Activated CD4-positive, alpha-beta memory T cell treated with anti-CD3 and anti-CD28 coated beads, Interleukin-2, amount 10 ng/mL, durations not matched to agents 7 days and 5 days (primary cell): ENCODE measurements around the gene COL5A3. TPM values are rescaled to one million over a fixed set of nuclear protein-coding genes. Genes with fewer than 3 reads are reported as not detected.
"Not testable (repeated sequence)": the region's sequence is repeated elsewhere in the genome, so short reads cannot be mapped to it uniquely, and the experiment has no call there.

ENCODE experiments used
- CTCF ChIA-PET: fragments of 350-600 bp; sonication (Branson Sonifier 250); formaldehyde crosslinking; loops from one replicate; lab custom pipeline; 2021; ENCODE audit warnings: antibody characterized with exemption, inconsistent platforms; lab: Charles Lee
- POLR2A ChIA-PET: fragments of 350-600 bp; sonication (Branson Sonifier 250); formaldehyde crosslinking; loops from one replicate; lab custom pipeline; 2021; ENCODE audit warnings: antibody characterized with exemption; lab: Charles Lee
- DNase-seq: peaks from one replicate; pipeline ENCODE4 v3.0.0-alpha.2; 2020
- H3K27ac Mint-ChIP-seq: one replicate; pipeline ENCODE4 v1.8.0; 2021; ENCODE audit warnings: mild to moderate bottlenecking, mixed read lengths
- H3K27me3 Mint-ChIP-seq: one replicate; pipeline ENCODE4 v1.8.0; 2021; ENCODE audit warnings: mixed read lengths
- H3K36me3 Mint-ChIP-seq: one replicate; pipeline ENCODE4 v1.8.0; 2021; ENCODE audit warnings: low read depth, mixed read lengths
- H3K4me1 Mint-ChIP-seq: one replicate; pipeline ENCODE4 v1.8.0; 2021; ENCODE audit warnings: mixed read lengths
- H3K4me3 Mint-ChIP-seq: one replicate; pipeline ENCODE4 v1.8.0; 2021; ENCODE audit warnings: mild to moderate bottlenecking, mixed read lengths
- H3K9me3 Mint-ChIP-seq: one replicate; pipeline ENCODE4 v1.8.0; 2021; ENCODE audit warnings: mixed read lengths
- total RNA-seq, 2 experiments: library from RNA; stranded (reverse); gene quantifications; one replicate each; pipeline ENCODE4 v1.2.3, GENCODE V29; 2021

Gene COL5A3
- total RNA-seq, 2 experiments from 2014 or later: 1.1 TPM

DNA sequence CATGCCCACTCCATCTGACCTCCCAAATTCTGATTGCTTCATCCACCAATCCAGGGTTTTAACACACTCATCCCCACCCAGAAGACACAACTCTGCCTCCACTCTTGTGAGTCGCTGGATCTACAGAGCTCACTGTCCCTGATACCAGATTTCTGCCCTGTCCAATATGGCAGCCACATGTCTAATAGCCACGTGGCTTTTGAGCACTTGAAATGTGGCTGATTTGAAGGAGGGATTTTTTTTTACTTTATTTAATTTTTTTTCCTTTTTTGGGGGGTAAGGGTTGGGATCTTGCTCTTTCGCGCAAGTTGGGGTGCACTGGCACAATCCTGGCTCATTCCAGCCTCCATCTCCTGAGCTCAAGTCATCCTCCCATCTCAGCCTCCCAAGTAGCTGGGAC lies 49.2 kb downstream of the COL5A3 start:
- Mint-ChIP-seq H3K4me1 (no peaks in the 10 kb centered on the region), H3K9me3 (no peaks in the 10 kb centered on the region), H3K27ac (no peak overlapping the region), H3K36me3 (no peaks in the 10 kb centered on the region), H3K27me3 (peaks cover 7% of the 10 kb centered on the region), H3K4me3 (no peak overlapping the region)
- DNase-seq: no peak
- POLR2A ChIA-PET: no interaction called here
- CTCF ChIA-PET: no interaction called here

DNA sequence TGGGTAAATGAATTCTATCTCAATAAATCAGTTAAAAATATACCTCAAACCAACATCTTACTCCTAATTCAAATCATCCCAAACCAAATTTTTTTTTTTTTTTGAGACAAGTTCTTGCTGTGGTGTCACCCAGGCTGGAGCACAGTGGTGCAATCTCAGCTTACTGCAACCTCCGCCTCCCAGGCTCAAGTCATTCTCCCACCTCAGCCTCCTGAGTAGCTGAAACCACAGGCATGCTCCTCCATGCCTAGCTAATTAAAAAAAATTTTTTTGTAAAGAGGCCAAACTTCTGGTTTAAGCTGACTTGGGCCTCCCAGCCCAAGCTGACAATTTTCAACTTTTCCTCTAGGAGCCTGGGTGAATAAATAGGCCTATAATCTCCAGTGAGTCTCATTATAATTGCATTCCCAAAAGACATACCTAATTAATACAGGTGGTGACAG lies 51.9 kb downstream of the COL5A3 start:
- POLR2A ChIA-PET: no interaction called here
- Mint-ChIP-seq H3K27me3 (peaks cover 2% of the 10 kb centered on the region), H3K27ac (no peak overlapping the region), H3K4me1 (no peaks in the 10 kb centered on the region), H3K9me3 (no peaks in the 10 kb centered on the region), H3K36me3 (no peaks in the 10 kb centered on the region), H3K4me3 (no peak overlapping the region)
- no peak for DNase-seq
- CTCF ChIA-PET: interaction anchor here (0.6 kb wide), 2 partner anchors 42 kb away, joined by 4 to 5 read pairs; no protein-coding TSS in a partner anchor

DNA sequence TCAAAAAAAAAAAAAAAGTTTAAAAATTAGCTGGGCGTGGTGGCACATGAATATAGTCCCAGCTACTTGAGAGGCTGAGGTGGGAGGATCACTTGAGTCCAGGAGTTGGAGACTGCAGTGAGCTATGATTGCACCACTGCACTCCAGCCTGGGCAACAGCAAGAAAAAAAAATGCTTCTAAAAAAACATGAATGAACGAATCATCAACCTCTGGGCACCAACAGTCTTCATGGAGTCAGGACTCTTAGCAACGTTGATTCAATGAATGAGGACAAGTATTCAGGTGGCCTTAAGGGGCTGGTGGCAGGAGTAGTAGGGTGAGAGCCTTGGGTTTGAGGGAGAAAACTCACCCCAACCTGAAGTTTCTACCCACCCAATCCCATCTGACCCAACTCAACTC lies 53.3 kb downstream of the COL5A3 start:
- POLR2A ChIA-PET: no interaction called here

DNA sequence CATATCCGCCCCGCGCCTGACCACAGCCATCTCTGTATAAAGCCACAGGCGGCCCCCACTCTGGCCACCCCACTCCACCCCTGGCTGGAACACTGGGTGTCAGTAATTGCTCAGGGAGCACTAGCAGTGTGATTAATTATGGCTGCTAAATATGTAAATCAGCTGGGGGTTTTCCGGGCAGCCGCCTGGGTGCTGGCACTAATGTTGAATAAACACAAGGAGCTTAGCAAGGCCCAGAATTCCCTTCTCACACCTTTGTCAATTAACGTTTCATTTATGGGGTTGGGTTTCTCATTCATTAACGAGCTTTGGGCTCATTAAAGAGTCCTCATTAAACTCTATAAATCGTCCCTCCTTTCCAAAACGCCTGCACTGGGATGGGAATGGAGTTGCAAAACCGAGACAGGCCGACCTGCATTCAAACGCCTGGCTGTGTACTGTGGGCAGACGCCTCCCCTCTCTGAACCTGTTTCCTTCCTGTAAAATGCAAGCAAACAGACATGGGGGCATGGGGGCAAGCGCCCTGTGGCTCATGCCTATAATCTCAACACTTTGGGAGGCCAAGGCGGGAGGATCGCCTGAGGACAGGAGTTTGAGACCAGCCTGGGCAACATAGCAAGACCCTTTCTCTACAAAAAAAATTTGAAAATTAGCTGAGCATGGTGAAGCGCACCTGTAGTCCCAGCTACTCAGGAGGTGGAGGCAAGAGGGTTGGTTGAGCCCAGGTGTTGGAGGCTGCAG lies 56.3 kb downstream of the COL5A3 start:
- Mint-ChIP-seq H3K27ac (no peak overlapping the region), H3K27me3 (no peaks in the 10 kb centered on the region), H3K4me1 (no peaks in the 10 kb centered on the region), H3K36me3 (no peaks in the 10 kb centered on the region), H3K9me3 (no peaks in the 10 kb centered on the region), H3K4me3 (no peak overlapping the region)
- DNase-seq: no peak
- ChIA-PET POLR2A (no interaction called here), CTCF (interaction anchor here (1.3 kb wide), 1 partner anchor 74 kb away, joined by 4 read pairs; no protein-coding TSS in a partner anchor)

More for the DNA sequence above, 53.3 kb downstream of the COL5A3 start:
- peaks cover 2% of the 10 kb centered on the region for H3K27me3 Mint-ChIP-seq
- no peaks in the 10 kb centered on the region for H3K36me3 Mint-ChIP-seq
- H3K27ac Mint-ChIP-seq: no peak overlapping the region
- no peak overlapping the region for H3K4me3 Mint-ChIP-seq
- no peaks in the 10 kb centered on the region for H3K9me3 Mint-ChIP-seq
- H3K4me1 Mint-ChIP-seq: no peaks in the 10 kb centered on the region
- CTCF ChIA-PET: no interaction called here
- DNase-seq: no peak

DNA sequence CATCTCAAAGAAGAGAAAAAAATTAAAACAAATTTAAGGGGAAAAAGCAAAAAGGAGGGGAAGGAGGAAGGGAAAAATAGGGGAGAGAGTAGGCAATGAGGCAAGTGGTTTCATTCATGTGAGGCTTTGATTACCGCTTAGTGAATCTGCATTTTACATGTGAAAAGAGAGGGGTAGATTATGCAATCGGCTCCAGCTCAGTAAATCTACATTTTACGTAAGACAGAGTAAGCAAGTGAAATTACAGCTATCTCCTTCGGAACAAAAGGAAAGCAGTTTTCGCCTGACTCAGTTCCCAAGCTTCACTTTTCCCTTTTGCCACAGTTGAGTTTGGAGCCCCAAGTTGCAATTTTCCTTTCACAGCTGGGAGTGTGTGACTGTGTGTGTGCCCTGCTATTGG lies 58.0 kb downstream of the COL5A3 start:
- ChIA-PET CTCF (no interaction called here), POLR2A (no interaction called here)
- Mint-ChIP-seq H3K4me1 (no peaks in the 10 kb centered on the region), H3K9me3 (no peaks in the 10 kb centered on the region), H3K4me3 (no peak overlapping the region), H3K36me3 (no peaks in the 10 kb centered on the region), H3K27me3 (peaks cover 2% of the 10 kb centered on the region), H3K27ac (no peak overlapping the region)
- DNase-seq: no peak

DNA sequence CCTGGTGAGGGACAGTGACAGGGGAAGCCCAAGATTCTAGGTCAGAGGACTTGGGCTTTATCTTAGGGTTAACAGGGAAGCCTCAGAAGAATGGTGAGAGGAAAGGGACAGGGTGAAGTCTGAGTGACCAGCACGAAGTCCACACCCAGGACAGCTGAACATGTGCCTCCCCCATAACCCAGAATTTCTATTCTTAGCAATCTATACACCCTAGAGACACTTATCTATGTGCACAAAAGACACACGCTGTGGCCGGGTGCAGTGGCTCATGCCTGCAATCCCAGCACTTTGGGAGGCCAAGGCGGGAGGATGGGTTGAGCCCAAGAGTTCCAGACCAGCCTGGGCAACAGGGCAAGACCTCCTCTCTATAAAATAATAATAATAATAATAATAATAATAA lies 62.9 kb downstream of the COL5A3 start:
- H3K27ac Mint-ChIP-seq: no peak overlapping the region
- peaks cover 1% of the 10 kb centered on the region for H3K9me3 Mint-ChIP-seq
- no peaks in the 10 kb centered on the region for H3K4me1 Mint-ChIP-seq
- ChIA-PET POLR2A (no interaction called here), CTCF (interaction anchor here (0.6 to 1.3 kb wide), 2 partner anchors 53 to 152 kb away, joined by 3 read pairs; no protein-coding TSS in a partner anchor)
- no peaks in the 10 kb centered on the region for H3K36me3 Mint-ChIP-seq
- peaks cover 6% of the 10 kb centered on the region for H3K27me3 Mint-ChIP-seq
- no peak overlapping the region for H3K4me3 Mint-ChIP-seq
- no peak for DNase-seq

DNA sequence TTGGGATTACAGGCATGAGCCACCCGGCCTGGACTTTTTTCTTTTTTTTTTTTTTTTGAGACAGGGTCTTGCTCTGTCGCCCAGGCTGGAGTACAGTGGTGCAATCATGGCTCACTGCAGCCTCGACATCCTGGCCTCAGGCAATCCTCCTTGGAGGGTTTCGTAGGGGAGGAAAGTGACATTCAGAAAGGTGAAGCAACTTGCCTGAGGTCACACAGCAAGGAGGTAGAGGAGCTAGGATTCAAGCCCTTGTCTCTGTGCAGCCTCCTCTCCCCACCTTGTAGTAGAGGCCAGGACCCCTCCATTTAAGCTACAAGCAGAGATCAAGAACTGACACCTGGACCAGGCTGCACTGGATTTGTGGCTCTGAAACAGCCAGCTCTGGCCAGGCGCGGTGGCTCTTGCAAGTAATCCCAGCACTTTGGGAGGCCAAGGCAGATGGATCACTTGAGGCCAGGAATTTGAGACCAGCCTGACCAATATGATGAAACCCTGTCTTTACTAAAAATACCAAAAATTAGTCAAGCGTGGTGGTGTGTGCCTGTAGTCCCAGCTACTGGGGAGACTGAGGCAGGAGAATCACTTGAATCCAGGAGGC lies 63.7 kb downstream of the COL5A3 start:
- DNase-seq, POLR2A ChIA-PET: not testable (repeated sequence)
- CTCF ChIA-PET: interaction anchor here (0.6 to 1.0 kb wide), 4 partner anchors 41 to 153 kb away, joined by 3 to 4 read pairs (median 3); no protein-coding TSS in a partner anchor

DNA sequence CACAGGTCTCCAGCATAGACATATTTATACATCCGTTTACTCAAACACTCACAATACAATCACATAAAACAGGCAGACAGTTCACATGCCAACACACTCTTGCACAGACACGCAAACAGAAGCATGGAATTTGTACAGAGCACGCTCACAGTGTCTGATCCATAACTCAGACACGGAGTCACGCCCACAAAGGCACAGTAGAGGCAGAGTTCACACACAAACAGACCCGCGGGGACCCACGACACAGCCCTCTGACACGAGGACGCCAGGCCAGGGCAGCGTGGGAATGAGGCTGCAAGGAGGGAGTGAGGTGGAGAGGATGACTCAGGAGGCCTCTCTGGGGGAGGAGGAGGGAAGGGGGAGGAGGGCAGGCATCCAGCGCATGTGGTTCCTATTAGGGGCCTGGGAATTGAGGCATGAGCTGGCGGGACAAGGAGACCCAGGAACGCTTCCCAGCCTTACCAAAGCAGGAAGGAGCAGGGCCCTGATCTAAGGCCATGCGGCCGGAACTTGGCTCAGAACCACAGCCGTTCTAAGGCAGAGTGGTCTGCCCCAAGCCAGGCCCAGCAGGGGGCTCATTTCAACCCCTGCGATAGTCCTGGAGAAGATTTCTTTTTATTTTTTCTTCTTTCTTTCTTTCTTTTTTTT lies 64.9 kb downstream of the COL5A3 start:
- H3K4me1 Mint-ChIP-seq: no peaks in the 10 kb centered on the region
- H3K36me3 Mint-ChIP-seq: no peaks in the 10 kb centered on the region
- CTCF ChIA-PET: interaction anchor here (0.6 kb wide), 1 partner anchor 121 kb away, joined by 3 read pairs; no protein-coding TSS in a partner anchor
- H3K27ac Mint-ChIP-seq: no peak overlapping the region
- no peak overlapping the region for H3K4me3 Mint-ChIP-seq
- POLR2A ChIA-PET: no interaction called here
- H3K27me3 Mint-ChIP-seq: peaks cover 8% of the 10 kb centered on the region
- peaks cover 8% of the 10 kb centered on the region for H3K9me3 Mint-ChIP-seq
- no peak for DNase-seq

More for the DNA sequence above, 63.7 kb downstream of the COL5A3 start:
- not testable (repeated sequence) for H3K9me3 Mint-ChIP-seq, H3K4me3 Mint-ChIP-seq, H3K36me3 Mint-ChIP-seq, H3K27me3 Mint-ChIP-seq, H3K4me1 Mint-ChIP-seq, H3K27ac Mint-ChIP-seq

DNA sequence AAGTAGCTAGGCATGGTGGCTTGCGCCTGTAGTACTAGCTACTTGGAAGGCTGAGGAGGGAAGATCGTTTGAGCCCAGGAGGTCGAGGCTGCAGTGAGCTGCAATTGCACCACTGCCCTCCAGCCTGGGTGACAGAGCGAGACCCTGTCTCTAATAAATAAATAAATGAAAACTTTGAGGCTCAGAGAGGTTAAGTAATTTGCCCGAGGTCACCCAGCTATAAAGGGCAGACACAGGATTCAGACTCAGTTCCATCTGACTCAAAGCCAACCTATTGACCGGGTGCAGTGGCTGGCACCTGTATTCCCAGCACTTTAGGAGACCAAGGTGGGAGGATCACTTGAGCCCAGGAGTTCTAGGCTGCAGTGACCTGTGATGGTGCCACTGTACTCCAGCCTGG lies 66.6 kb downstream of the COL5A3 start:
- Mint-ChIP-seq H3K36me3 (no peaks in the 10 kb centered on the region), H3K9me3 (peaks cover 8% of the 10 kb centered on the region), H3K27me3 (peaks cover 9% of the 10 kb centered on the region), H3K4me1 (no peaks in the 10 kb centered on the region), H3K4me3 (no peak overlapping the region), H3K27ac (no peak overlapping the region)
- CTCF ChIA-PET: no interaction called here
- DNase-seq: no peak
- POLR2A ChIA-PET: no interaction called here

DNA sequence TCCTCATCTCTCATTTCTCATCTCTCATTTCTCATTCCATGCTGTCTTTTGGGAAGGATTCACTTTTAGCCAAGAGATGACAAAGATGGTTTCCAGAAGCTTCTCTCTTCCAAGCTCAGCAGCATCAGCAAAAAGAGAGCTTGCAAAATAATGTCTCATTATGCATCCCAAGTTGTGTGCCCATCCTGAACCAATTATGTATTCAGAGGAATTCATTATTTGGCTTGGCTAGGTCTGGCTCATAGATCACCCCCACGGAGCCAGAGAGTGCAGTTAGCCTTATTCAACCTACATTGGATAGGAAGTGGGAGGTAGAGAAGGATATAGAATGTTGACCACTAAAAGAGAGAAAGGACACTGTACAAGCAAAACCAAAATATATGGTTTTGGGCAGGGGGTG lies 68.6 kb downstream of the COL5A3 start:
- Mint-ChIP-seq H3K4me1 (peaks cover 3% of the 10 kb centered on the region), H3K4me3 (no peak overlapping the region), H3K36me3 (peaks cover 2% of the 10 kb centered on the region), H3K9me3 (peaks cover 8% of the 10 kb centered on the region), H3K27me3 (peaks cover 20% of the 10 kb centered on the region), H3K27ac (no peak overlapping the region)
- ChIA-PET CTCF (no interaction called here), POLR2A (no interaction called here)
- no peak for DNase-seq

DNA sequence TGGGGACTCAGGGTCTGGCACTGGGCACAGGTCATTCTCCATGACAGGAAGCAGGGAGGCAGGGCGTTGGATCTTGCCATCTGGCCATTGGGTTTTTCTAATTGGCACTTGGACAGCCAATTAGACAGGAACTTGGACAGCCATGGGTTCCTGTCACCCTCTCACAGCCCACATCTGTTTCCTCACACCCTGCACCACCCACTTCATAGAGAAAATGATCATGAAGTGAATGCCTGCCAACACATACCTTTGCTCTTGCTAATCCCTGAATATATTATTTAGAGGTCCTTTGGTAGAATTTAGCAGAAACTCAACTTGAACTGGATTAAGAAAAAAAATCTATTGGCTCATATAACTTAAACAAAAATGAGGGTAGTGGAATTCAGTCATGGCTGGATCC lies 69.1 kb downstream of the COL5A3 start:
- DNase-seq: no peak
- Mint-ChIP-seq H3K9me3 (peaks cover 8% of the 10 kb centered on the region), H3K4me3 (no peak overlapping the region), H3K36me3 (peaks cover 2% of the 10 kb centered on the region), H3K27ac (no peak overlapping the region), H3K4me1 (peaks cover 3% of the 10 kb centered on the region), H3K27me3 (peaks cover 20% of the 10 kb centered on the region)
- CTCF ChIA-PET: no interaction called here
- POLR2A ChIA-PET: no interaction called here

DNA sequence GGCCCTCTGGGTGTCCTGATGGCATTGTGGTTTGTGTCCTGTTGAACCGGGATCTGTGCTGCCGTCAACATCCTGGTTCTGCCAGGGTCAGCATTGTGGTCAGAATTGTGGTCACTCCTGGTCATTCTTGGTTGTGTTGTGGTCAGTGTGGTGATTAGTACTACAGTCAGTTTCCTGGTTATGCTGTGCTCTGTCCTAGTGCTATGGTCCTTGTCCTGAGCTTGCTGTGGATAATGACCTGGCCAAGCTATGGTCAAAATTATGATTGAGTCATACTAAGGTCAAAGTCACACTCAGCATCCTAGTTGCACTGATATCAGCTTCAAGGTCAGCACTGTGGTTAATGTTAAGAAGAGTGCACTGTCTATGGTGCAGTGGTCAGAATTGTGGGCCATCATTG lies 69.5 kb downstream of the COL5A3 start:
- Mint-ChIP-seq H3K36me3 (peaks cover 2% of the 10 kb centered on the region), H3K4me3 (no peak overlapping the region), H3K27me3 (peaks cover 21% of the 10 kb centered on the region), H3K4me1 (peaks cover 3% of the 10 kb centered on the region), H3K9me3 (peaks cover 8% of the 10 kb centered on the region), H3K27ac (no peak overlapping the region)
- ChIA-PET CTCF (interaction anchor here (0.5 kb wide), 1 partner anchor 185 kb away, joined by 3 read pairs; no protein-coding TSS in a partner anchor), POLR2A (no interaction called here)
- no peak for DNase-seq

DNA sequence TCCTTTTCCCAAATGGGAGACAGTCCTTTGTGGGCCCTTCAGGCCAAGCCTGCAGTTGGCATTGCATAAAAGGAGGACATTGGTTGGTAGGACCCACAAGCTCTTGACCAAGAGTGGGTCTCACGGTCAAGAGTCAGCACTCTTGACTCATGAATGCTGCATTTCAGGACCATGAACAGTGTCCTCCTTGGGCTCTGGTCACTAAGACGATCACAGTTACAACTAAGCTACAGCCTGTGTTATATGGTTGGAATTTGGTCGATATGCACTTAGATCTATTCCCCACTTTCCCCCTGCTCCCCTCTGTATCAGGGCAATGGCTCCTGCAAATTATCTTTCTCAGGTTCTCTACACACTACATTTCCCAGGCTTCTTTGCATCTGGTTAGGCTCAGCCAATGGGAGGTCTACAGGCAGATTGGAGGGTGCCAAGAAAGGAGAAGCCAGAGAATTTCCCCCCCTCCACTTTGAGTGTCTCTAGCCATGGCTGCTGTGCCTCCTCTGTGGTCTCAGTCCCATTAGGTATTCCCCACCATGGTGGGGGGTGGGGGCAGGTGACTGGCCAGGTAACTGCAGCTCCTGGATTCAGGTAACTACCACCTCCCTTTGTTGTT lies 70.9 kb downstream of the COL5A3 start:
- DNase-seq: no peak
- ChIA-PET CTCF (interaction anchor here (0.7 to 1.4 kb wide), 3 partner anchors 9 to 62 kb away, joined by 3 to 5 read pairs (median 3); no protein-coding TSS in a partner anchor), POLR2A (no interaction called here)
- peaks cover 10% of the 10 kb centered on the region for H3K4me1 Mint-ChIP-seq
- H3K27ac Mint-ChIP-seq: no peak overlapping the region
- peaks cover 35% of the 10 kb centered on the region for H3K27me3 Mint-ChIP-seq
- H3K36me3 Mint-ChIP-seq: peaks cover 2% of the 10 kb centered on the region
- H3K4me3 Mint-ChIP-seq: no peak overlapping the region
- peaks cover 8% of the 10 kb centered on the region for H3K9me3 Mint-ChIP-seq
